NOMO-1 treated with DMSO at 0.1 percent for 48 hours (cell line): ENCODE data around the gene CD300LB.
"Not testable (repeated sequence)": the region's sequence is repeated elsewhere in the genome, so short reads cannot be mapped to it uniquely, and the experiment has no call there.

ENCODE experiments used
- DNase-seq: peaks from one replicate; lab custom pipeline; 2025; ENCODE audit not compliant: unreplicated experiment; lab: John Stamatoyannopoulos, UW

CD300LB gene

DNA sequence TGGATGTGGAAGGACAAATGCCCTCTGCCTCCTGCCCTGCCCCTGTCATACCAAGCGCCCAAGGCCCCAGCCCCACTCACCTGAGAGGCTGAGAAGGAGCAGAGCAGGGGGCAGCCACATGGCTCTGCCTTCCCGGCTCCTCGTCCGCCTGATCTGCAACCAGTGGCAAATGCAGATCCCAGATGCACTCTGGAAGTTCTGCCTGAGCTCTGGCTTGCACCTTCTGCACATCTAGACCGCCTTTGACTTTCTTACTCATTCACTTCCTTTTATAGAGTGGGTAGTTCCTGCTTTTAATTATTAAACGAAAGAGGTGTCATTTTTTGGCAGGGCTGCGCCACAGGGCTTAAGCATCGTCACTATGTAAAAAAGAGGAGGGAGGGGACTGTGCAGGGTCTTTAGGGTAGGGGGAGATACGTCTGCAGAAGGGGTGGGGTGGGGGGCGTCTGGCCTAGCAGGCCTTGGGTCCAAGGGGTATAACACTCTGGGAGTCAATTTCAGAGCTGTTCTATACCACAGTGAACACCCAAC is at the start of gene CD300LB:
TSS of gene CD300LB (minus strand) at position 245 of the 531 bp plus-strand sequence. CDS start at position 120, 125 bp downstream.
- peak; percentile 87 for DNase-seq

- DNase-seq, result no peak
Measured at GRCh38 chr17:74579900-74580299, 48.6 kb upstream of the CD300LB start.

- DNase-seq, result no peak
Measured at GRCh38 chr17:74578979-74579378, 47.7 kb upstream of the CD300LB start.

- no peak for DNase-seq
Measured at GRCh38 chr17:74574489-74575142, 43.3 kb upstream of the CD300LB start.

DNA sequence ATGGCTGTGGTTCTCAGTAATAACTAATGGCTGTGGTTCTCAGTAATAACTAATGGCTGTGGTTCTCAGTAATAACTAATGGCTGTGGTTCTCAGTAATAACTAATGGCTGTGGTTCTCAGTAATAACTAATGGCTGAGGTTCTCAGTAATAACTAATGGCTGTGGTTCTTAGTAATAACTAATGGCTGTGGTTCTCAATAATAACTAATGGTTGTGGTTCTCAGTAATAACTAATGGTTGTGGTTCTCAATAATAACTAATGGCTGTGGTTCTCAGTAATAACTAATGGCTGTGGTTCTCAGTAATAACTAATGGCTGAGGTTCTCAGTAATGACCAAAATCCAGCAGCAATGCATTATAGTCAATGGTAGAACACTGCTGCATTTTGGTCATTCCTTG is 42.4 kb upstream of the CD300LB start:
- DNase-seq, result not testable (repeated sequence)

DNA sequence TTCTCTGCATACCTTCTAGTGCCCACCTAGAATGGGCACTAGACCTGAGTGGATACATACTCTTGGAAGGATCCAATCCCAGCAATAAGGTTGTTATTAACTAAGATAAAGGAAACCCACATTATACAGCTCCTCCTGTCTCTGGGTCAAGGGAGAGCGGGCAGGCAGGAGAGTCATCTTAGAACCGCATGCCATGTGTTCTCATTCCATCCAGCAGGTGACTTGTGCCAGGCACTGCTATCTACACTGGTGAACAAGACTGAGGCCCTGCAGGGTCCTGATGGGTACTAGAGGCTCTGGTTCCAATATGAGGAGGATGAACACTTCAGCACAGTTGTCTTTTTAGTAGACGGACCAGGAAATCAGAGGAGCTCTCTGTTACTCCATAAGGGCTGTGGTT is 41.9 kb upstream of the CD300LB start:
- no peak for DNase-seq

GRCh38 chr17:74571621-74572270 is 40.5 kb upstream of the CD300LB start:
- DNase-seq, result peak; percentile 18

GRCh38 chr17:74569020-74570003 is 38.0 kb upstream of the CD300LB start:
- peak; percentile 88 for DNase-seq

DNA sequence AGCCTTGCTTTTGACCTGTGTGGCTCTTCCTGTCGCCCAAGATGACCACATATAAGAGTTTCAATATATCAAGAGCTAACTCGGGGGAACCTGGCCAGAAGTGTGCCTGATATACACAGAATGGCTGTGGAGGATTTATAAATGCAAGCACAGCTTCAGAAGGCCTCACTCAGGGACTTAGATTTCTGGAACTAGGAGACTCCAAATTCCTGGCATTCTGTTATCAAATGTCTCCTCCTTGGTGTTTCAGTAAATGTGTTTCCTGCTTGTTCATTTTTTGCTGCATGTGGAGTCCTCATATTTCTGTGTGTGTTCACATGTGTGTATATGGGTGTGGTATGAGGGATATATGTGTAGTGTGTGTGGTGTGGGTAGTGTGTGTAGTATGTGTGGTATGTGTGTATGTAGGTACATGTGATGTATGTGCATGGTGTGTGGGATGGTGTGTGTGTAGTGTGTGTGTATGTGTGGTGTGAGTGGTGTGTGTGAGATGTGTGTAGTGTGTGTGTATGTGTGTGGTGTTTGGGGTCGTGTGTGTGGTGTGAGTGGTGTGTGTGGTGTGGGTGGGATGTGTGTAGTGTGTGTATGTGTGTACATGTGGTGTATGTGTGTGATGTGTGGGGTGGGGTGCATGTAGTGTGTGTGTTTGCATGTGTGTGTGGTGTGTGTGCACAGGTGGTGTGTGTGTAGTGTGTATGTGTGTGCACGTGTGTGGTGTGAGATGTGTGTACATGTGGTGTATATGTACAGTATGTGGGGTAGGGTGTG is 37.0 kb upstream of the CD300LB start:
- DNase-seq, result no peak

DNA sequence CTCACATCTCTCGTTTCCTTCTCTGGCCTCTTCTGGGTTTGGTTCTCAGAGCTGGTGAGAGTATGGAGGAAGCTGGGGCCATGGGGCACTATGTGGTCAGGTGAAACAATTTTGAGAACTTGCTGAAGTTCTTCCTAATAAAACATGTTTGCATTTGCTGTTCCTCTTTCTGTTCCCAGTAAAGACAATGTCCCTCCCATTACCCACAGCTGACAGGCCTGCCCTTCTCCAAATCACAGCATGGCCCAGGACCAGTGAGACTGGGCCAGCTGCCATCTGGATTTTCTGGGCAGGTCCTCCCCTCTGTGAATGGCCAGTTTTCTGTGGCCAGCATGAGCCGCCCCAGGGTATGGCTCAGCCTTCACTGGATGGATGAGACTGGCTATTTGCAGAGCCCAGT is 36.1 kb upstream of the CD300LB start, which contains the start of gene CD300H:
TSS of gene CD300H (minus strand) at position 113 of the 400 bp plus-strand sequence.
- peak; percentile 79 for DNase-seq

- DNase-seq, result peak; percentile 21
Measured at GRCh38 chr17:74566132-74566753, 35.0 kb upstream of the CD300LB start.

GRCh38 chr17:74565126-74565525 is 33.9 kb upstream of the CD300LB start:
- no peak for DNase-seq

GRCh38 chr17:74563358-74563757 is 32.1 kb upstream of the CD300LB start:
- DNase-seq, result no peak

DNA sequence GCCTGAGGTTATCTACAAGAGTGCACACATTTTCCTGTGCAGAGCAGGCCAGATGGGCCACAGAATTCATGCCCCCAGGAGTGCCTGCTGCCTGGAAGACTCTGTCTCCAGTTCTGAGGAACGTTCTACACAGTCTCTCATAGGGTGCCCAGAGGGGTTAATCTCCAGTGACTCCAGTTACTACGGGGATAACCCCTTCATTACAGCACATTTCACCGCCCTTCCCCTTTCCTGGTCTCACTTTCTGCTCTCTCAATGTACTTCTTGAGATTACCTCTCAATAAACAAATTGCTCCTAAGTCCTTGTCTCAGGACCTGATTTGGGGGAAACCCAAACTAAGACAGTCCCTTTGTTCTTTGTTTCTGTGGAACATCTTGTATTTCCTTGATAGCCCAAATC is 30.3 kb upstream of the CD300LB start:
- DNase-seq, result no peak

GRCh38 chr17:74558882-74559519 is 27.7 kb upstream of the CD300LB start:
- no peak for DNase-seq

GRCh38 chr17:74558402-74558801 is 27.1 kb upstream of the CD300LB start:
- not testable (repeated sequence) for DNase-seq

- DNase-seq, result no peak
Measured at GRCh38 chr17:74555427-74555940, 24.2 kb upstream of the CD300LB start.

DNA sequence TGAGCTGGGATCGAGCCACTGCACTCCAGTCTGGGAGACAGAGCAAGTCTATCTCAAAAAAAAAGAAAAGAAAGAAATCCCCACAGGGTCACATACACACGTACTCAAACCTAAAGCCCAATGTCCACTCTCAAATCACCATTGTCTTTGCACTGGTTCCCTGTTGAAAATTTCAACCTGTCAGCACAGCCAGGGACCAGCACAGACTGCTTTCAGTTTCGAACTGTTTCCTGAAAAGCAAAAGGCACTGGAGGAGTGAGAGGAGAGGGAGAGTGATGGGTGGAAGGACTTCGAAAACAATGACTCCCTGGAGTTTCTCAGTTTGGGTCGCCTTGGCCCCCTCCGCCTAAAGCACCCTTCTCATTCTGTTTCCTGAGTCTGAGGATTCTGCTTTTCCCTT is 23.6 kb upstream of the CD300LB start:
- DNase-seq, result no peak

DNA sequence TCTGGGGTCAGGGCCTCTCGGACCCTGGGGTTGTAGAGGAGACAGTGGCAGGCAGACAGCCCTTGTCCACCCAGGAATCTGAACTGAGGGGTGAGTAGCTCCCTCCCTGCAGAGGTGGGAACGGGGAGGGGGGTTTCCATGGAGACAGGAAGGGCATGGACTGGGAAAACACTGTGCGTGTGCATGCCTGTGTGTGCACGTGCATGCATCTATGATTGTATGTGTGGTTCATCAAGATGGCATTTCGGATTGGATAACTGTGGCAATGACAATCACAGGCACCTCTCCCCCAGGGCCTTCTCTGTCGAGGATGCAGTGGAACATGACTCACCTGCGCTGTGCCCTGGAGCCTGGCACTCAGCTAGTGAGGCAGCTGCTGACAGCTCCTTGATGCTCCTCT is 20.8 kb upstream of the CD300LB start:
- DNase-seq, result no peak
